Breast epithelium (tissue), 4 donors: Measurements from ENCODE around the gene ENO1. TPM values are rescaled to one million over a fixed set of nuclear protein-coding genes. Genes with fewer than 3 reads are reported as not detected.

Experiments
- DNase-seq, 2 donors: peaks; one replicate each; pipeline ENCODE4 v3.0.0-alpha.2; 2019; ENCODE audit warnings: low spot score in 2 of 2
- H3K27ac ChIP-seq, 2 donors: fragments of 200-600 bp; sonication (generic) in 1 of 2; one replicate each; pipeline ENCODE4 v1.5.1; 2016 to 2019; ENCODE audit warnings: mild to moderate bottlenecking in 1 of 2
- H3K27me3 ChIP-seq, 2 donors: fragments of 200-600 bp; sonication (generic) in 1 of 2; one replicate each; pipeline versions ENCODE4 v1.5.1 to v1.6.0; 2017 to 2019; ENCODE audit warnings: control low read depth in 1 of 2, mild to moderate bottlenecking in 1 of 2
- H3K36me3 ChIP-seq: fragments of 200-600 bp; one replicate; pipeline ENCODE4 v1.5.1; 2019
- H3K4me1 ChIP-seq, 2 donors: fragments of 200-600 bp; sonication (generic); one replicate each; pipeline ENCODE4 v1.5.1; 2016 to 2019; ENCODE audit warnings: control low read depth in 1 of 2
- H3K4me3 ChIP-seq, 3 donors: fragments of 200-600 bp; sonication (generic); 1 replicate in 2 of 3; 2 replicates in 1 of 3; pipeline ENCODE4 v1.5.1; 2016 to 2019; ENCODE audit warnings: mild to moderate bottlenecking in 3 of 3, moderate library complexity in 2 of 3
- H3K9me3 ChIP-seq, 2 donors: fragments of 200-600 bp; sonication (generic) in 1 of 2; one replicate each; pipeline ENCODE4 v1.5.1; 2016 to 2019; ENCODE audit warnings: control low read depth in 1 of 2
- POLR2A ChIP-seq: fragments of 450-650 bp; IDR thresholded peaks from one replicate; pipeline ENCODE4 v1.6.1; 2016; ENCODE audit warnings: antibody characterized with exemption, mild to moderate bottlenecking, moderate library complexity
- POLR2AphosphoS5 ChIP-seq, 3 donors: sonication (generic); formaldehyde crosslinking; IDR thresholded peaks; one replicate each; pipeline ENCODE4 v1.6.1; 2017; ENCODE audit warnings: antibody characterized with exemption in 3 of 3
- intact Hi-C: fragments of 100-400 bp; cut with DNase I; formaldehyde crosslinking; loops from one replicate; pipeline ENCODE4 v1.15.1; 2023; ENCODE audit warnings: low total_unique reads
- total RNA-seq, 3 donors: library from RNA; depleted of rRNA; stranded (reverse); fragments of >200 nt; gene quantifications; one replicate each; pipeline ENCODE4 v1.1.0, GENCODE V29; 2016
- TF ChIP-seq, protein P1 (sequence below), 3 donors: fragments of 450-650 bp; IDR thresholded peaks; one replicate each; pipeline ENCODE4 v1.5.1; 2016 to 2017; ENCODE audit warnings: antibody characterized with exemption in 3 of 3, mild to moderate bottlenecking in 3 of 3, moderate library complexity in 3 of 3

ENO1 gene
- total RNA-seq, 3 donors from 2014 or later, result 400 to 717 (median 589) TPM

GRCh38 chr1:8846263-8846662 lies 32.2 kb downstream of the ENO1 start:
- intact Hi-C loops, result no loop called here
- no peaks in the 10 kb centered on the region for H3K36me3 ChIP-seq

DNA sequence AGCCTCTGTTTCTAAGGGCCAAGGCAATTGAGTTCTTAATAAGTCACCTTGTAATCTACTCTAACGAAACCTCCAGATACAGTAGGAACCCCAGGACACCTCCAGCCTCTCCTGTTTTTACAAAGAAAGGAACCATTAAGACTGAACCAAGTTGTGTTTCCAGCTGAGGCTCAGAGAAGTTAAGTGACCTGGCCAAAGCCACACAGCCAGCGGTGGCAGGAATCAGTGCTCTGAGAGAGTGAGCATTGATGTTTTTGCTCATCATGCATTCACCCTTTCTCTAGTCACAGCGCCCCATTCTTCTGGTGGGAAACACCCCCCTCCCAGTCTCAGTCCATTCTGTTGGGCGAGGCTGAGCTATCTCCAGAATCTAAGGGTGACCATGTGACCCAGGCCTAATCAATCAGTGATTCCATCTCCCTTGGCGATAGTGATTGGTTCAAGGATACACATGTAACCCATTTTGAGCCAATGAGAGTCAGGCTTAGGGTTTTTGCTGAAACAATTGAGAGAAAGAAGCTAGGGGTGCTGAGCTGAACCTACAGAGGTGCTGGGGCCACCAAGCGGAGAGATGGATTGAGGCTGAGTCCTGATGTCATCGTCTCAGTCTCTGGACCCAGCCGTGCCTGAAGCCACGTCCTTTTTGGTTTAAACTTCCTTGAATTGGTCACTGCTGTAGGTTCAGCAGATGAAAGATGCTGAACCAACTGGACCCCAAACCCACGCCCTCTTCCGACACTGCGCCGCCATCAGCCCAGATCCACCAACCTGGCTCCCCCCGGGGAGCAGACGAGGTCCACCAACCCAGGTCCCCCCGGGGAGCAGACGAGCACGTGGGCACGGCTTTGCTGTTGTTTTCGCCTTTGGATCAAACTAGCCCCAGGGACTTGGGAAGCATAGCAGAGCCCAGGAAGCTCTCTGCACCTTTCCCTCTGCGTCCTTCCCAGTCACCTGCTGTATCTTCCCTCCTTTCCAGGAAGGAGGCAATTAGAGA lies 33.1 kb downstream of the ENO1 start:
- Histone ChIP-seq H3K4me3 (no peak overlapping the region), H3K4me1 (peaks cover 3 to 7% of the 10 kb centered on the region in 2 donors), H3K36me3 (no peaks in the 10 kb centered on the region), H3K27ac (no peak overlapping the region), H3K27me3 (no peaks in the 10 kb centered on the region), H3K9me3 (no peaks in the 10 kb centered on the region)
- intact Hi-C loops, result no loop called here
- no peak for TF ChIP-seq POLR2AphosphoS5 (IDR thresholded peaks at IDR 0.05)
- TF ChIP-seq, protein P1, sequence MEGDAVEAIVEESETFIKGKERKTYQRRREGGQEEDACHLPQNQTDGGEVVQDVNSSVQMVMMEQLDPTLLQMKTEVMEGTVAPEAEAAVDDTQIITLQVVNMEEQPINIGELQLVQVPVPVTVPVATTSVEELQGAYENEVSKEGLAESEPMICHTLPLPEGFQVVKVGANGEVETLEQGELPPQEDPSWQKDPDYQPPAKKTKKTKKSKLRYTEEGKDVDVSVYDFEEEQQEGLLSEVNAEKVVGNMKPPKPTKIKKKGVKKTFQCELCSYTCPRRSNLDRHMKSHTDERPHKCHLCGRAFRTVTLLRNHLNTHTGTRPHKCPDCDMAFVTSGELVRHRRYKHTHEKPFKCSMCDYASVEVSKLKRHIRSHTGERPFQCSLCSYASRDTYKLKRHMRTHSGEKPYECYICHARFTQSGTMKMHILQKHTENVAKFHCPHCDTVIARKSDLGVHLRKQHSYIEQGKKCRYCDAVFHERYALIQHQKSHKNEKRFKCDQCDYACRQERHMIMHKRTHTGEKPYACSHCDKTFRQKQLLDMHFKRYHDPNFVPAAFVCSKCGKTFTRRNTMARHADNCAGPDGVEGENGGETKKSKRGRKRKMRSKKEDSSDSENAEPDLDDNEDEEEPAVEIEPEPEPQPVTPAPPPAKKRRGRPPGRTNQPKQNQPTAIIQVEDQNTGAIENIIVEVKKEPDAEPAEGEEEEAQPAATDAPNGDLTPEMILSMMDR (IDR thresholded peaks at IDR 0.05), result no peak
- TF ChIP-seq POLR2A, result no peak
- DNase-seq, result no peak

More at GRCh38 chr1:8846263-8846662, 32.2 kb downstream of the ENO1 start:
- H3K27ac ChIP-seq, result no peak overlapping the region
- no peaks in the 10 kb centered on the region for H3K9me3 ChIP-seq
- TF ChIP-seq POLR2A (no peak), POLR2AphosphoS5 (IDR thresholded peaks at IDR 0.05) (no peak)
- TF ChIP-seq, protein P1 (IDR thresholded peaks at IDR 0.05), result no peak
- no peaks in the 10 kb centered on the region for H3K27me3 ChIP-seq
- H3K4me3 ChIP-seq, result no peak overlapping the region
- no peak for DNase-seq
- peaks cover 3 to 7% of the 10 kb centered on the region in 2 donors for H3K4me1 ChIP-seq

- no peaks in the 10 kb centered on the region for H3K27me3 ChIP-seq
- H3K4me1 ChIP-seq, result peaks cover 3 to 7% of the 10 kb centered on the region in 2 donors
- TF ChIP-seq, protein P1 (IDR thresholded peaks at IDR 0.05), result no peak
- H3K36me3 ChIP-seq, result no peaks in the 10 kb centered on the region
- H3K27ac ChIP-seq, result no peak overlapping the region
- DNase-seq, result no peak
- intact Hi-C loops, result no loop called here
- H3K4me3 ChIP-seq, result no peak overlapping the region
- H3K9me3 ChIP-seq, result no peaks in the 10 kb centered on the region
Measured at GRCh38 chr1:8844501-8845006, 33.9 kb downstream of the ENO1 start.

GRCh38 chr1:8841395-8841794 lies 37.1 kb downstream of the ENO1 start:
- intact Hi-C loops, result no loop called here
- TF ChIP-seq, protein P1 (IDR thresholded peaks at IDR 0.05), result no peak
- no peak for TF ChIP-seq POLR2AphosphoS5 (IDR thresholded peaks at IDR 0.05)
- TF ChIP-seq POLR2A, result no peak
- no peak overlapping the region for H3K4me3 ChIP-seq

GRCh38 chr1:8839990-8840389 lies 38.5 kb downstream of the ENO1 start:
- no peak for TF ChIP-seq POLR2AphosphoS5 (IDR thresholded peaks at IDR 0.05)
- no peak overlapping the region for H3K4me3 ChIP-seq
- no peaks in the 10 kb centered on the region for H3K4me1 ChIP-seq
- H3K36me3 ChIP-seq, result no peaks in the 10 kb centered on the region
- no peaks in the 10 kb centered on the region for H3K27me3 ChIP-seq
- intact Hi-C loops, result no loop called here
- no peak overlapping the region for H3K27ac ChIP-seq
- H3K9me3 ChIP-seq, result no peaks in the 10 kb centered on the region
- DNase-seq, result no peak

More at GRCh38 chr1:8841395-8841794, 37.1 kb downstream of the ENO1 start:
- Histone ChIP-seq H3K27me3 (no peaks in the 10 kb centered on the region), H3K27ac (no peak overlapping the region), H3K36me3 (no peaks in the 10 kb centered on the region), H3K4me1 (no peaks in the 10 kb centered on the region), H3K9me3 (no peaks in the 10 kb centered on the region)
- no peak for DNase-seq
